K562 (cell line): ENCODE measurements around the gene ZNF181. TPM values are rescaled to one million over a fixed set of nuclear protein-coding genes. Genes with fewer than 3 reads are reported as not detected.

ENCODE experiments used
- FOXJ3 ChIP-seq: sonication (generic); formaldehyde crosslinking; IDR thresholded peaks from 2 replicates; pipeline ENCODE4 v1.4.0; 2020; ENCODE audit warnings: mild to moderate bottlenecking, missing genetic modification reagents
- FOXP4 ChIP-seq: sonication (generic); formaldehyde crosslinking; IDR thresholded peaks from 2 replicates; pipeline ENCODE4 v1.8.0; 2022; ENCODE audit warnings: mild to moderate bottlenecking, missing genetic modification reagents, borderline replicate concordance
- HMBOX1 ChIP-seq: sonication (generic); IDR thresholded peaks from 2 replicates; pipeline ENCODE4 v1.6.1; 2016
- MGA ChIP-seq: fragments of 450-650 bp; IDR thresholded peaks from 2 replicates; pipeline ENCODE4 v1.6.1; 2016; ENCODE audit warnings: mild to moderate bottlenecking, moderate library complexity
- PTBP1 ChIP-seq: fragments of 200-400 bp; formaldehyde crosslinking; IDR thresholded peaks from 2 replicates; pipeline ENCODE4 v1.6.1; 2017; ENCODE audit warnings: low read depth, low read length
- SIN3A ChIP-seq, 2 experiments: fragments of 150-350 bp in 1 of 2; IDR thresholded peaks; 2 replicates each; pipeline ENCODE4 v1.6.1; 2011 to 2016; ENCODE audit warnings: borderline replicate concordance in 2 of 2, low read depth in 2 of 2, low read length in 2 of 2, mild to moderate bottlenecking in 2 of 2, moderate library complexity in 2 of 2; ENCODE audit not compliant: control insufficient read depth in 1 of 2
- TBL1XR1 ChIP-seq, 2 experiments: IDR thresholded peaks; 2 replicates each; pipeline ENCODE4 v1.6.1; 2012; ENCODE audit warnings: improper control_type of control experiment in 2 of 2, low read length in 2 of 2, mild to moderate bottlenecking in 1 of 2
- TEAD2 ChIP-seq: fragments of 450-650 bp; IDR thresholded peaks from 2 replicates; pipeline ENCODE4 v1.6.1; 2016; ENCODE audit warnings: missing genetic modification characterization, control low read depth, missing compliant biosample characterization
- ZFP91 ChIP-seq: sonication (generic); formaldehyde crosslinking; IDR thresholded peaks from 2 replicates; pipeline ENCODE4 v1.8.0; 2022; ENCODE audit warnings: mild to moderate bottlenecking, missing genetic modification reagents
- ZNF184 ChIP-seq: sonication (generic); formaldehyde crosslinking; IDR thresholded peaks from 2 replicates; pipeline ENCODE4 v1.5.0; 2020; ENCODE audit warnings: missing genetic modification reagents
- ZNF324 ChIP-seq: fragments of 250-450 bp; sonication (Bioruptor Pico); IDR thresholded peaks from 2 replicates; pipeline ENCODE4 v1.4.0; 2020; ENCODE audit warnings: mild to moderate bottlenecking
- polyA plus RNA-seq, 8 experiments: library from polyadenylated mRNA; depleted of rRNA in 4 of 8; stranded (reverse) in 5 of 8; unstranded in 3 of 8; fragments of >200 nt; fragmentation: Nextera tagmentation in 2 of 8; fragmentation: Illumina TruSeq in 1 of 8; extraction: Ambion mirVana in 2 of 8; extraction: Trizol in 1 of 8; gene quantifications; 2 replicates each; pipeline versions ENCODE4 v1.2.1 to v1.2.3, GENCODE V29; 2011 to 2014; ENCODE audit warnings: inconsistent platforms in 1 of 8, missing spikeins in 1 of 8
- total RNA-seq, 7 experiments: library from RNA; depleted of rRNA in 6 of 7; stranded (reverse); fragments of >200 nt in 6 of 7; fragmentation: Illumina TruSeq in 2 of 7; extraction: Trizol in 2 of 7; gene quantifications; 2 replicates each; pipeline versions ENCODE4 v1.2.1 to v1.2.3, GENCODE V29; 2011 to 2021; ENCODE audit warnings: low replicate concordance in 1 of 7

ZNF181 gene
- total and polyA plus RNA-seq, 9 of the 15 experiments (the other 6 are each of a cell fraction or from before 2014, with no cell fraction given) = 4.3 to 20.3 (median 12.1) TPM

GRCh38 chr19:34732612-34733211 is 1.3 kb upstream of the ZNF181 start (continued):
- TF ChIP-seq ZNF324 (CRISPR knock-in tag) (no peak), HMBOX1 (no peak), PTBP1 (no peak), MGA (no peak), ZFP91 (no peak), FOXP4 (no peak), FOXJ3 (CRISPR knock-in tag) (no peak), TEAD2 (tag) (no peak), SIN3A (IDR thresholded peaks at IDR 0.05; ENCODE audit: borderline replicate concordance in 2 of 2, control insufficient read depth in 1 of 2, low read depth in 2 of 2, low read length in 2 of 2) (no peak), ZNF184 (CRISPR knock-in tag) (no peak), TBL1XR1 (IDR thresholded peaks at IDR 0.05; ENCODE audit: low read length in 2 of 2) (no peak)
